ENCODE measurements around the gene FRG2. TPM values are rescaled to one million over a fixed set of nuclear protein-coding genes. Genes with fewer than 3 reads are reported as not detected.
"Not testable (repeated sequence)": the region's sequence is repeated elsewhere in the genome, so short reads cannot be mapped to it uniquely, and the experiment has no call there.

Gene FRG2
- total RNA-seq (ENCODE audit: low replicate concordance), result not detected in 2 replicates
- long read RNA-seq, result 0 reads

GRCh38 chr4:190027156-190027555, at the start of gene FRG2:
Gene FRG2 (minus strand): TSS chr4:190027256. CDS start chr4:190027204, 52 bp downstream.
- H3K9me3 Mint-ChIP-seq; DNase-seq (ENCODE audit: extremely low spot score, unreplicated experiment); H3K4me1 Mint-ChIP-seq (ENCODE audit: unreplicated experiment); H3K36me3 Mint-ChIP-seq; H3K27me3 Mint-ChIP-seq; H3K27ac Mint-ChIP-seq; H3K4me3 Mint-ChIP-seq: not testable (repeated sequence)

GRCh38 chr4:190068351-190068750, 41.3 kb upstream of the FRG2 start:
- not testable (repeated sequence) for H3K9me3 Mint-ChIP-seq; H3K36me3 Mint-ChIP-seq; H3K27ac Mint-ChIP-seq; H3K4me3 Mint-ChIP-seq; H3K27me3 Mint-ChIP-seq; H3K4me1 Mint-ChIP-seq (ENCODE audit: unreplicated experiment)
- DNase-seq (ENCODE audit: extremely low spot score, unreplicated experiment), result peak; percentile 73

- not testable (repeated sequence) for H3K27me3 Mint-ChIP-seq
These were observed 37.7 kb upstream of the FRG2 start for GRCh38 chr4:190064805-190065204.

GRCh38 chr4:190064342-190064741, 37.3 kb upstream of the FRG2 start, which contains the start of gene DBET:
Gene DBET (plus strand): TSS chr4:190064502.
- not testable (repeated sequence) for H3K4me3 Mint-ChIP-seq; H3K9me3 Mint-ChIP-seq; H3K27ac Mint-ChIP-seq; H3K36me3 Mint-ChIP-seq; H3K4me1 Mint-ChIP-seq (ENCODE audit: unreplicated experiment); DNase-seq (ENCODE audit: extremely low spot score, unreplicated experiment); H3K27me3 Mint-ChIP-seq

More at GRCh38 chr4:190064805-190065204, 37.7 kb upstream of the FRG2 start:
- not testable (repeated sequence) for H3K27ac Mint-ChIP-seq; H3K36me3 Mint-ChIP-seq; DNase-seq (ENCODE audit: extremely low spot score, unreplicated experiment); H3K4me1 Mint-ChIP-seq (ENCODE audit: unreplicated experiment); H3K9me3 Mint-ChIP-seq; H3K4me3 Mint-ChIP-seq

GRCh38 chr4:190058997-190059396, 31.9 kb upstream of the FRG2 start:
- not testable (repeated sequence) for DNase-seq (ENCODE audit: extremely low spot score, unreplicated experiment); H3K4me1 Mint-ChIP-seq (ENCODE audit: unreplicated experiment); H3K4me3 Mint-ChIP-seq; H3K27me3 Mint-ChIP-seq; H3K27ac Mint-ChIP-seq; H3K9me3 Mint-ChIP-seq; H3K36me3 Mint-ChIP-seq

- DNase-seq (ENCODE audit: extremely low spot score, unreplicated experiment); H3K27ac Mint-ChIP-seq; H3K27me3 Mint-ChIP-seq; H3K36me3 Mint-ChIP-seq; H3K9me3 Mint-ChIP-seq; H3K4me3 Mint-ChIP-seq; H3K4me1 Mint-ChIP-seq (ENCODE audit: unreplicated experiment): not testable (repeated sequence)
These were observed 22.6 kb upstream of the FRG2 start for GRCh38 chr4:190049378-190050239.

- H3K4me1 Mint-ChIP-seq (ENCODE audit: unreplicated experiment); H3K27ac Mint-ChIP-seq; H3K9me3 Mint-ChIP-seq; DNase-seq (ENCODE audit: extremely low spot score, unreplicated experiment); H3K27me3 Mint-ChIP-seq; H3K36me3 Mint-ChIP-seq; H3K4me3 Mint-ChIP-seq: not testable (repeated sequence)
These were observed 20.6 kb upstream of the FRG2 start for GRCh38 chr4:190047627-190048026.

- DNase-seq (ENCODE audit: extremely low spot score, unreplicated experiment); H3K36me3 Mint-ChIP-seq; H3K4me3 Mint-ChIP-seq; H3K27ac Mint-ChIP-seq; H3K27me3 Mint-ChIP-seq; H3K4me1 Mint-ChIP-seq (ENCODE audit: unreplicated experiment); H3K9me3 Mint-ChIP-seq: not testable (repeated sequence)
These were observed 13.8 kb upstream of the FRG2 start for GRCh38 chr4:190040873-190041272.

GRCh38 chr4:190037704-190038388, 10.8 kb upstream of the FRG2 start:
- H3K36me3 Mint-ChIP-seq; H3K27ac Mint-ChIP-seq; H3K4me3 Mint-ChIP-seq; H3K4me1 Mint-ChIP-seq (ENCODE audit: unreplicated experiment); H3K9me3 Mint-ChIP-seq; DNase-seq (ENCODE audit: extremely low spot score, unreplicated experiment); H3K27me3 Mint-ChIP-seq: not testable (repeated sequence)

- H3K4me3 Mint-ChIP-seq, H3K27me3 Mint-ChIP-seq: not testable (repeated sequence)
These were observed 4.2 kb upstream of the FRG2 start for GRCh38 chr4:190031264-190031663.

GRCh38 chr4:190022614-190023281, 4.3 kb downstream of the FRG2 start:
- not testable (repeated sequence) for H3K27ac Mint-ChIP-seq; H3K4me1 Mint-ChIP-seq (ENCODE audit: unreplicated experiment); H3K9me3 Mint-ChIP-seq; DNase-seq (ENCODE audit: extremely low spot score, unreplicated experiment); H3K36me3 Mint-ChIP-seq; H3K27me3 Mint-ChIP-seq; H3K4me3 Mint-ChIP-seq

More at GRCh38 chr4:190031264-190031663, 4.2 kb upstream of the FRG2 start:
- H3K27ac Mint-ChIP-seq; H3K9me3 Mint-ChIP-seq; H3K4me1 Mint-ChIP-seq (ENCODE audit: unreplicated experiment); H3K36me3 Mint-ChIP-seq; DNase-seq (ENCODE audit: extremely low spot score, unreplicated experiment): not testable (repeated sequence)

GRCh38 chr4:190021973-190022372, 5.1 kb downstream of the FRG2 start:
- not testable (repeated sequence) for H3K27ac Mint-ChIP-seq; H3K9me3 Mint-ChIP-seq; DNase-seq (ENCODE audit: extremely low spot score, unreplicated experiment); H3K4me1 Mint-ChIP-seq (ENCODE audit: unreplicated experiment); H3K36me3 Mint-ChIP-seq; H3K27me3 Mint-ChIP-seq; H3K4me3 Mint-ChIP-seq

All from type B pancreatic cell (in vitro differentiated cells).